Medulla oblongata (tissue), 1 donor: ENCODE results near the gene PHPT1.
"Not testable (repeated sequence)": the region's sequence is repeated elsewhere in the genome, so short reads cannot be mapped to it uniquely, and the experiment has no call there.

ENCODE experiments used
- DNase-seq: peaks from one replicate; pipeline ENCODE4 v3.0.0-alpha.2; 2015; ENCODE audit errors: extremely low spot score

The PHPT1 gene

DNA sequence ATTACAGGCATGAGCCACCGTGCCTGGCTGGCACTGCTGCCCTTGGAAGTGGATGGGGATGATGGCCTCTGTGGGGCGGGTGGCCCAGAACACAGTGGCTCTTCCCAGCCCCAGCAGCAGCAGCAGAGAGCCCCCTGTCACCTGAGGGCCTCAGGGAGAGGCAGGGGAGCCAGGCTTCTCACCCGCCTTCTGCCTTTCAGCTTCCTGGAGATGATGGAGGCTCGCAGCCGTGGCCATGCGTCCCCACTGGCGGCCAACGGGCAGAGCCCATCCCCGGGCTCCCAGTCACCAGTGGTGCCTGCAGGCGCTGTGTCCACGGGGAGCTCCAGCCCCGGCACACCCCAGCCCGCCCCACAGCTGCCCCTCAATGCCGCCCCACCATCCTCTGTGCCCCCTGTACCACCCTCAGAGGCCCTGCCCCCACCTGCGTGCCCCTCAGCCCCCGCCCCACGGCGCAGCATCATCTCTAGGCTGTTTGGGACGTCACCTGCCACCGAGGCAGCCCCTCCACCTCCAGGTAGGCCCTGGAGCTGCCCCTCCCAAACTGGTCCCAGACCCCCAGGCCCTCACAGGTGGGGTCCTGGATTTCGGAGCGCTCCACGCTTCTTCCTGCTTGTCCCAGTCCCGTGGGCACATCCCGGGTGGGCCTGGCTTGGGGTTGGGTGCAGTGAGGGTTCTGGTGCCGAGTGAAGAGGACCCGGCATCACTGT lies 11.9 kb upstream of the PHPT1 start:
- DNase-seq, result no peak

DNA sequence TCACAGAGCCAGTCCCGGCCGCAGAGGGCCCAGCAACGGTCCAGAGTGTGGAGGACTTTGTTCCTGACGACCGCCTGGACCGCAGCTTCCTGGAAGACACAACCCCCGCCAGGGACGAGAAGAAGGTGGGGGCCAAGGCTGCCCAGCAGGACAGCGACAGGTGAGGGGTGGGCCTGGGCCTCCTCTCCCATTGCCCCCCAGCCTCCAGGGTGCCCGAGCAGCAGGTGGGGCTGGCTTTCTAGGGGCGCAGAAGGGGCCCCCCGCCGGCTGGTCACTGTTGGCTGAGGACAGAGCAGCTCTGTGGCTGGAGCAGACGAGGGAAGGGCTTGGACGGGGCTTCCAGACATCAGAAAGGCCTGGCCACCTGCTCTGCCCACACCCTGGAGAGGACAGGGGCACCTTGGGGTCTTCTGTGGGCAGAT lies 11.3 kb upstream of the PHPT1 start:
- DNase-seq, result not testable (repeated sequence)

DNA sequence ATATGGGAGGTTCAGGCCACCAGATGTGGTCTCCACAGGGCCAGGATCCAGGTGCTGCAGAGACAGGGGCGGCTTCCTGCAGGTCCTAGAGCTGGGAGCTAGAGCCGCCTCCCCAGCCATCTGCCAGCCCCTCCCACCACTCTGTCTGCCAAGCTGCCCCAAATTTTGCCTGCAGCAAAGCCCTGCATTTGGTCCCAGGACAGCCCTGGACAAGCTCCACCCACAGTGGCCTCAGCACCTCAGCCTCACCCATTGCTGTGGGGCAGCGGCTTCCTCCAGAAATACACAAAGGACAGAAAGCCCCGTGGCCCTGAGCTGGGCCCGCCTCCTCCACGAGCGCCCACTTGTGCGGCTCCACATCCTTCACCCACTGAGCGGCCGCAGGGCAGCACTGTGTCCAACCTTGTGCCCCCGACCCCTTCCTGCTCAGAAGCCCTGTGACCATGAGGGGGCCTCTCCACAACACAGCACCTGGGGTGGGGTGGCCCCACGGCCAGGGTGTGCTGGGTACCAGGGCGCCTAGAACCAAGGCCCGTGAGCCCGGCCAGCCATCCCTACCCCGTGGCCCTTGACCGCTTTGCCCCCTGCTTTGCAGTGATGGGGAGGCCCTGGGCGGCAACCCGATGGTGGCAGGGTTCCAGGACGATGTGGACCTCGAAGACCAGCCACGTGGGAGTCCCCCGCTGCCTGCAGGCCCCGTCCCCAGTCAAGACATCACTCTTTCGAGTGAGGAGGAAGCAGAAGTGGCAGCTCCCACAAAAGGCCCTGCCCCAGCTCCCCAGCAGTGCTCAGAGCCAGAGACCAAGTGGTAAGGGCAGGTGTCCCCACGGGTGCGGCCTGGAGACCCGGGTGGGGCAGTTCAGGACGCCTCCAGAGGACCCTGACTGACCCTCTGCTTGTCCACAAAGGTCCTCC lies 10.6 kb upstream of the PHPT1 start:
- DNase-seq, result no peak

DNA sequence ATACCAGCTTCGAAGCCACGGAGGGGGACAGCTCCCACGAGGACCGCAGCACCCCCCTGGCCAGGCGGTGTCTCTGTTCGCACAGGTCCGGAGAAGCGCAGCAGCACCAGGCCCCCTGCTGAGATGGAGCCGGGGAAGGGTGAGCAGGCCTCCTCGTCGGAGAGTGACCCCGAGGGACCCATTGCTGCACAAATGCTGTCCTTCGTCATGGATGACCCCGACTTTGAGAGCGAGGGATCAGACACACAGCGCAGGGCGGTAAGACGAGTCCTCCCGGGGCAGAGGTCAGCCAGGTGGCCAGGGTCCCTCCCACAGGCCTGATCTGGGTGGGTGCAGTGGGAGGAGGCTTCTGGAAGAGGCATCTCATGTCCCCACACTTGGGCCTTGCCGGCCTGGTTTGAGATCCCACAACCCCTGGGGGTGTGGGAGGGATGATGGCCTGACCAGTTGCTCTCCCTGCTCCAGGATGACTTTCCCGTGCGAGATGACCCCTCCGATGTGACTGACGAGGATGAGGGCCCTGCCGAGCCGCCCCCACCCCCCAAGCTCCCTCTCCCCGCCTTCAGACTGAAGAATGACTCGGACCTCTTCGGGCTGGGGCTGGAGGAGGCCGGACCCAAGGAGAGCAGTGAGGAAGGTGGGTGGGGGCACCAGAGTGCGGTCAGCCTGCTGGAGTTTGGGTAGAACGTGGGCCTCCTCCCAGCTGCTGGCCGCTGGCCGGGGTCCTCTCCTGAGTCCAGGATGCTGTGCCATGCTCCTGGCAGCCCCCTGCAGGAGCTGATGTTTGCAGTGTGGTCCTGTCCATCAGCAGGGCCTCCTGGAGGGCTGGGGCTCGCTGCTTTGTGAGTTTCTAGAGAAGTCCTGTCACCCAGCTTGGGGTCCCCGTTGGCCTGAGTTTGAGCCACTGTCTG lies 9.7 kb upstream of the PHPT1 start:
- DNase-seq, result no peak

DNA sequence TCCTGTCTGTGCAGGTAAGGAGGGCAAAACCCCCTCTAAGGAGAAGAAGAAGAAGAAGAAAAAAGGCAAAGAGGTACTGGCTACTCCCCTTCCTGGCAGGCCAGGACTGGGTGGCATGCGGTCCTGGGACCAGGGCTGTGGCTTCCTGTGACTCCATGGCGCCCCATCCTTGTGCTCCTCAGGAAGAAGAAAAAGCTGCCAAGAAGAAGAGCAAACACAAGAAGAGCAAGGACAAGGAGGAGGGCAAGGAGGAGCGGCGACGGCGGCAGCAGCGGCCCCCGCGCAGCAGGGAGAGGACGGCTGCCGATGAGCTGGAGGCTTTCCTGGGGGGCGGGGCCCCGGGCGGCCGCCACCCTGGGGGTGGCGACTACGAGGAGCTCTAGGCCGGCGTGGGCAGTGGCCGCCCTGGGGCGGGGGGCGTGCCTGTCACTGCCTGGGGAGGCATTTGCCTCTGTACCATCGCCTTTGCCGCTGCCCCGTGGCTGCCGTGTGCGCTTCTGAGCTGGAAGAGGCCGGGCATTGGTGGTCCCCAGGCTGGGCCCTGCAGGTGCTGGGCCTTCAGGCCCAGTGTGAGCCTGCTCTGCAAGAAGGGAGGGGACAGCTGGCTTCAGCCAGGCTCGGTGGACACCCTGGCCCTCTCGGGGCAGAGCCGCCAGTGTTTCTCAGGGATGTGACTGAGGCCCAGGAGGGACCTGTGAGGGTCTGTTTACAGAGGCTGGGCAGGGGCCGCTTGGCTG lies 8.9 kb upstream of the PHPT1 start:
- no peak for DNase-seq

DNA sequence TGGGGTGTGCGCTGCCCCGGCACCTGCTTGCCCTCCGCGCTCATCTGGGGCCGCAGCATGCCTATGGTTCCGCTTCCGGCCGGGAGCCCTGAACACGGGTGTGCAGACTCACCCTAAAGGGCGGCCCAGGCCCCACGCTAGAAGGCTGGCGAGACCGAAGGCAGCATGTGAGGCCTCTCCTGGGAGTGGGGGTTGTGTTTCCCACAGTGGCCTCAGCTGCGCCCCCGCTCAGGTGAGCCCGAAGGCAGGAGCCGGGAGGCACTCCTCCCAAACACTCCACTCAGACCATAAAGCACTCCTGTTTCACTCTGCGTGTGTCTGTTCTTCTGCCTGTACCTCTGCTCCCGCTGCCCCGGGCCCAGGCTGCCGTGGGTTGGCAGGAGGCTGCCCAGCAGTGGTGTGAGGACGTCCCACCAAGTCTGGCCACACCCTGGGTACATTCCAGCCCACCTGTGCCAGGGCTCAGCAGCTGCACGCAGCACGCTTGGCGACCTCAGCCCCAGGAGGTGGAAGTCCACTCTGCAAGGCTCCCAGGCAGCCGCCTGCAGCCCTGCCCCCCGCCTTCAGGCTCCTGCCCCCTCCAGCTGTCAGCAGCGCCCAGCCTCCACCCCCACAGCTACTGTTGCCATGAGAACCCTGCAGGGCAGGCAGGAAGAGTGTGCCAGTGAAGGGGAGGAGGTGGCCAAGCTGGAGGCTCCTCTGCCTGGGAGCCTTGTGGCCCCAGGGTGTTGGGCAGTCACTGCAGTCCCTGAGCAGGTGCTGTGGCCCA lies 8.1 kb upstream of the PHPT1 start:
- DNase-seq, result peak; percentile 90

DNA sequence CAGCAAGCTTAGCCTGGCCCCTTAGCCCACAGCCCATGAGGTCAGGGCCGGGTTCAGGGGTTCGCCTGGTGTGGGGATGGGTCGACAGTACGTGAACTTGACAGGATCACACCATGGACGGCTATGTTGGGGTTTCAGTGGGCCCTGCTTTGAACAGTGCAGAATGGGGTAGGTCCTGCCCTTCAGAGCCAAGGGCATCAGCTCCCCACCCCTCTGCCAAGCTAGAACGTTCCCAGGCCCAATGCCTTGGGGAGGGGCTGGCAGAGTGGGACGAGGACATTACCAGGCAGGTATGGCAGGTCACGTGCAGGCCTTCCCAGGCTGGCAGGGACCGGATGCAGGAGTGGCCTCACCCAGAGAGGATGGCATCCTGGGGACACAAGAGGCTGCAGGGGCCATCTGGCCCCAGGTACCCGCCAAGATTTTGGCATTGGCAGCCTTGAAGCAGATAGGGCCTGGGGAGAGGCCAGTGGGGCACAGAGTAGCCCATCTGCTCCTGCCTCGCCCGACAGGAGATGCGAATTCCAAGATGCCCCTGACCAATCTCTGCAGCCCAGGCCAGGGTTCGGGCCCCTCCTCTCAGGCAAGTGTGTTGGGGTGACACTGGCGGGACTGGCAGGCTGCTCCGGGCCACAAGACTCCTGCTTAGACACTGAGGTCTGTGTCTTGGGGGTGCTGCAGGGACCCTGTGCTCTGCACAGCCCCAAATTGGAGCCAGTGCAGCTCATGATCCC lies 7.4 kb upstream of the PHPT1 start:
- peak; percentile 9 for DNase-seq

DNA sequence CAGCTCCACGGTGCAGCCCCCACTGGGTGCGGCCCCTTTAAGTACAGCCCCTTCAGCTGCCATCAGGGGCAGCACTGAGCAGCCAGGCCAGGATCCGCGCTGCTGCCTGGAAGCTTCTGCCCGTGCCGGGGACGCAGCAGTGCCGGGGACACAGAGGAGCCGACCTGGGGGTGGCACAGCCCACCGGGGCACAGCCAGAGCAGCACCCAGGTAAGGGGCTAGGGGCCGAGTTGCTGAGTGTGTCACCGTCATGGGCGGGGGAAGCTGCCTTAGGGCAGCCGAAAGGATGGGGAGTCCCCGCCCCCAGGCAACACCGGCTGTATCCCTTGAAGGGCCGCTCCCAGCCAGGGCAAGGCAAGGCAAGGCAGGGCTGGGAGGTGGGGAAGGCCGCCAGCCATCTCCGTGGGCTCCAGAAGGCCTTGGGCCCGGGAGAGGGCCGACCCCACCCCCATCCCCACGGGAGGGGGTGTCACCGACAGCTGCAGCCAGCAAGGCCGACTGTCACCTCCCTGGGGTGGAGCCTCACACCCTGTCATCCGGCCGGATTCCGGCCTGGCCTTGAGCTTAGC lies 6.7 kb upstream of the PHPT1 start, which contains the start of gene AJM1:
TSS of gene AJM1 (plus strand) at position 99 of the 569 bp plus-strand sequence. CDS start 1,937 bp downstream, outside the sequence.
- peak; percentile 83 for DNase-seq

DNA sequence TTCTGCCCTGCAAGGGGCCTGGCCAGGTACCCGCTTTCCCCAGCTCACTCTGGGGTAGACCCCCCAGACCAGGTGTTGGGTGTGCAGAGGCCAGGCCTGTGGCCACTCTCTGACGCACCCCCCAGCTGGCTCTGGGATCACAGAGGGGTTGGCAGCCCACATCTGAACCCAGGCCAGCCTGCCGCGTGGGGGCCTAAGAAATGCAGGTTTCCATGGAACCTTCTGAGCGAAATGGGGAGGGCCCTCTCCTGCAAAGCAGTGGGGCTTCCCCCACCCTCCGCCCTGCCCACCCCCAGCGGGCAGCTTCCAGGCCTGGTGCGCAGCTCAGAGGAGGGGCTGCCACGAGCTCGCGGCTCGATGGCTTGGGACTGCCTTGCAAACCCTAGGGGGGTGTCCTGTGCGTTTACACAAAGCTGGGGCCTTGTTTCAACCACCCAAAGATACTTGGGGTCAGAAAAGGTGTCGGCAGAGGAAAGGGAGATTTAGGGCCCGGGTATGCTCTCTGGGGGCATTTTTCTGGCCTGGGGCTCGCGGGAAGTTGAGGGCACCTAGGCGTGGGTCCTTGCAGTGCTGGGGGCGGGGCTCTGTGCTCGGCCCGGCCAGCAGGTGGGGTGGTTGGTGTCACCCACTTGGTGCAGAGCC lies 5.9 kb upstream of the PHPT1 start:
- peak; percentile 48 for DNase-seq

DNA sequence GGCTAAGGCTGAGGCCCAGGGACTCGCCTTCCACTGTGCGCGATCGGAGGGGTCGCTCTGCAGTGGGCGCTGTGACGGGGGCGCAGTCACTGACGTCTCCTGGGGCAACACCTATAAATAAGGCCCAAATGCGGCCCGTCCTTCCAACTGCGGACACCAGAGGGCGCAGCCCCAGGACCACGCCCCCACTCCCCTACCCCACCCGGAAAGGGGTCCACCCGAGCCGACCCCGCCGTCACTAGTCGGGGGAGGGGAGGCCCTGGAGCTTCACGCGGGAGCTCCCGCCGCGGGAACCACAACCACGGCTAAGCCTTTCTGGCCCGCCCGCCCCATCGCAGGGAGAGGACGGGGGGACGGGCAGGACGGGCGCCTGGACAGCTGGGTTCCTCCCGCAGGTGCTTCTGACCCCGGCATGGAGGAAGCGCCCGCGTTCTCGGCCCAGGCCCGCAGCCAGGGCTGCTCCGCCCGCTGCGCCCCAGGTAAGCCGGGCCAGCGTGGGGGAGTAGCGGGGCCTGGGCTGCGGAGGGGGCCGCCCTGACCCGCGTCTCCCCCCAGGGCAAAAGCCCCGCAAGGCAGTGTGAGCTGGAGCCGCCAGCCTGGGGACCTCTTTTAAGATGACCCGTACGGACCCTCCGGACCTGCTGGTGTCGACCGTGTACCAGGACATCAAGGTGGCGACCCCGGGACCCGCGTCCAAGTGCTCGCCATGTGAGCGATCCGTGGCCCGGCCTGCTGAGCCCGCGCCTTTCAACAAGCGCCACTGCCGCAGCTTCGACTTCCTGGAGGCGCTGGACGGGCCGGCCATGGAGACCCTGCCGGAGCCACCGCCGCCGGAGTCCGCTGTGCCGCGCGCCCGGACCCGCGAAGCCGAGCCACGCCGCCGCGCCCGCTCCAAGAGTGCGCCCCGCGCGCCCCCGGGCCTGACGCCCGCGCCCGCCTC lies 5.1 kb upstream of the PHPT1 start:
- DNase-seq, result not testable (repeated sequence)

DNA sequence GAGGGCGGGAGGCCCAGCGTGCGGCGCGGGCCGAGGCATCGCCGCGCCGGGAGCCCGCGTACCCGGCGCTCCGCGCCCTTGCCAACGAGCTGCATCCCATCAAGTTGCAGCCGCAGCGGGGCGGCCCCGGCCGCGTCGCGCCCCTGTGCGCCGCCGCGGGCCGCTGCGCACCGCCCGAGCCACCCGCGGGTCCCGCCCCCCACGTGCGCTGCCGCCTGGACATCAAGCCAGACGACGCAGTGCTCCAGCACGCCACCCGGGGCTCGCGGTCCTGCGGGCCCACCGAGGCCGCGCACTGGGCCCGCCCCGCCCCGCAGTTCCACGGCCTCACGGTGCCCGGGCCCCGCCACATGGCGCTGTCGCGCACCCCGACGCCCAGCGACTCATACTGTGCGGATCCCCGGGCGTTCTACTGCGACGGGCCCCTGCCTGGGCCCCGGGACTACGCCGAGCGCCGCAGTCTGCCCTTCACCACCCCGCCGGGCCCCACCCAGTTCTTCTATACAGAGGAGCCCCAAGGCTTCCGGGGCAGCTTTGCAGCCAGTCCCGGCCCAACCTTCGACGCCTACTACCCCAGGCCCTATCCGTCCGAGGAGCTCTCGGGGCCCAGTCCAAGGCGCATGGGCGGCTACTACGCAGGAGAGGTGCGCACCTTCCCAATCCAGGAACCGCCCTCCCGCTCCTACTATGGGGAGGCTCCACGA lies 4.3 kb upstream of the PHPT1 start:
- no peak for DNase-seq

DNA sequence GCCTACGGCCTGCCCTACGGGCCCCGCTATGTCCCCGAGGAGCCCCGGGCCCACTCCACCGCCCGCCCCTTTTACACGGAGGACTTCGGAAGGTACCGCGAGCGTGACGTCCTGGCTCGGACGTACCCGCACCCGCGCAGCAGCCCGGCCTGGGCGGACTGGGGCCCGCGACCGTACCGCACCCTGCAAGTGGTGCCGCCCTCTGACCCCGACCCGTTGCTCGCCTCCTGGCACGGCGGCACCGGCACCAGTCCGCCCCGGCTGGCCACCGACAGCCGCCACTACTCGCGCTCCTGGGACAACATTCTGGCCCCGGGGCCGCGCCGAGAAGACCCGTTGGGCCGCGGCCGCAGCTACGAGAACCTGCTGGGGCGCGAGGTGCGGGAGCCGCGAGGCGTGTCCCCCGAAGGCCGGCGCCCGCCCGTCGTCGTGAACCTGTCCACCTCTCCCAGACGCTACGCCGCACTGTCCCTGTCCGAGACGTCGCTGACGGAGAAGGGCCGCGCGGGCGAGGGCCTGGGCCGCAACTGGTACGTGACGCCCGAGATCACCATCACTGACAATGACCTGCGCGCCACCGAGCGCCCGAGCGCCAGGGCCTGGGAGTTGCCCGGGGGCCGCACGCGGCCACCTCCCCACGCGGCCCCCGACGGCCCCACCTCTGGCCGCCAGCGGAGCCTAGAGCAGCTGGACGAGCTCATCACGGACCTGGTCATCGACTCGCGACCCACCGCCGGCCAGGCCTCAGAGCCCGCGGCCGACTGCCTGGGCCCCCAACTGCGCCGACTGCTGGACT lies 3.5 kb upstream of the PHPT1 start:
- no peak for DNase-seq

DNA sequence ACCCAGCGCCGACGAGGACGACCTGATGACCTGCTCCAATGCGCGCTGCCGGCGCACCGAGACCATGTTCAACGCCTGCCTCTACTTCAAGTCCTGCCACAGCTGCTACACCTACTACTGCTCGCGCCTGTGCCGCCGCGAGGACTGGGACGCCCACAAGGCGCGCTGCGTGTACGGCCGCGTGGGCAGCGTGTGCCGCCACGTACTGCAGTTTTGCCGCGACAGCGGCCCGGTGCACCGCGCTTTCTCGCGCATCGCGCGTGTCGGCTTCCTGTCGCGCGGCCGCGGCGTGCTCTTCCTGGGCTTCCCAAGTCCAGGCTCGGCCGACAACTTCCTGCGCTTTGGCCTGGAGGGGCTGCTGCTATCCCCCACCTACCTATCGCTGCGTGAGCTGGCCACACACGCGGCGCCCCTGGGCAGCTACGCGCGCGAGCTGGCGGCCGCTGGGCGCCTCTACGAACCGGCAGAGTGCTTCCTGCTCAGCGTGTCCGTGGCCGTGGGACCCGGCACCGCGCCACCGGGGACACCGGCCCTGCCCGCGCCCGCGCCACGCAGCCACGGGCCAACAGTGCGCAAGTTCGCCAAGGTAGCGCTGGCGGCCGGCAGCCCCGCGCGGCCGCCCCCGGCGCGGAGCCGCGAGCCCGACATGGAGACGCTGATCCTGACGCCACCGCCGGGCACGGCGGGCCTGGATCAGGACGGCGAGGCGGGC lies 2.7 kb upstream of the PHPT1 start:
- DNase-seq, result no peak

DNA sequence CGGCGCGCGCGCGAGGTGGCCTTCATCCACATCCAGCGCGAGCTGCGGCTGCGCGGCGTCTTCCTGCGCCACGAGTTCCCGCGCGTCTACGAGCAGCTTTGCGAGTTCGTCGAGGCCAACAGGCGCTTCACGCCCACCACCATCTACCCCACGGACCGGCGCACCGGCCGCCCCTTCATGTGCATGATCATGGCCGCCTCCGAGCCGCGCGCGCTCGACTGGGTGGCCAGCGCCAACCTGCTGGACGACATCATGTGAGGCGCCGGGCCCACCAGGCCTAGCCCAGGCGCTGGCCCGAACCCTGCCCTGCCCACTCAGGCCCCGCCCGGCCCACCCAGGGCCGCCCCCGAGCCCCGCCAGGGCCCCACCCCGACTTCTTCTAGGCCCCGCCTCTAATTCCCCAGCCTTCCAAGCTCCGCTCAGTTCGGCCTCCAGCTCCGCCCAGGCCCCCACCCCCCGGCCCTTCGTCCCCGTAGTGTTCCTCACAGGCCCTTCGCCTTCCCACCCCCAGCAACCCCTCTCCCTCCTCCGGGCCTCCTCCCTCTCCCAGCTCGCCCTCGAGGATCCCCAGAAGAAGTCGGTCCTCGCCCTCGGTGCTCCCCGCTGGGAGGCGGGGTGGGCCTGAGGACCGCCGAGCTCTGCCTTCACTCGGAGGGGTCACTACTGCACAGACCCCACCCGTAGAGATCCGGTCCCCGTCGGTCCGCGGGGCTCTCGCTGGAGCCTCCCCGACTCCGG lies 2.0 kb upstream of the PHPT1 start:
- DNase-seq, result no peak
